Fibroblast of skin of left biceps (primary cell): ENCODE data around the gene LYZL2.
"Not testable (repeated sequence)": the region's sequence is repeated elsewhere in the genome, so short reads cannot be mapped to it uniquely, and the experiment has no call there.

ENCODE experiments used
- DNase-seq, 2 experiments: peaks; one replicate each; pipeline ENCODE4 v3.0.0-alpha.2; 2013; ENCODE audit warnings: low read depth in 2 of 2

Gene LYZL2

GRCh38 chr10:30639946-30640786 lies 10.6 kb upstream of the LYZL2 start:
- DNase-seq = no peak

GRCh38 chr10:30637881-30638467 lies 8.4 kb upstream of the LYZL2 start:
- peak; percentile 55 to 64 for DNase-seq

- DNase-seq = no peak
Measured at GRCh38 chr10:30631188-30631587, 1.6 kb upstream of the LYZL2 start.

- peak in 1 of 2 experiments; percentile 52 for DNase-seq
Measured at GRCh38 chr10:30630571-30630970, 1.0 kb upstream of the LYZL2 start.

GRCh38 chr10:30628576-30628975 lies 977 bp downstream of the LYZL2 start:
- DNase-seq = not testable (repeated sequence)

DNA sequence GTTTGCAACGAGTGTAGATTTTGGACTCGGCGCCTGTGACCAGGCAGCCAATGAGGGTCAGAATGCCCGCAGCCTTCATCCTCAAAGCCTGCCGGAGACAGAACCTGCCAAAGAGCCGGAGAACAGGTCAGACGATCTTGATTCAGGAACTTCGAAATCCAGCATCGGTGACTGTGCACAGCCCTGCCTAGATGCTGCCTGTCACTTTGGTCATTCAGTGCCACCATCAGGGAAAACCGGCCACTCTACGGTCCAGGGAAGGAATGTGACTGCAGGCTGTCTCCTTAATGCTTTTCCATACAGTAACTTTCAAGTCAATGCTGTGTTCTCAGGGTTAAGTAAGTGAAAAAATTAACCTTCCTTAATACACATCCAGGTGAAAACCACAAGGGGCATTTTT lies 2.7 kb downstream of the LYZL2 start:
- not testable (repeated sequence) for DNase-seq

DNA sequence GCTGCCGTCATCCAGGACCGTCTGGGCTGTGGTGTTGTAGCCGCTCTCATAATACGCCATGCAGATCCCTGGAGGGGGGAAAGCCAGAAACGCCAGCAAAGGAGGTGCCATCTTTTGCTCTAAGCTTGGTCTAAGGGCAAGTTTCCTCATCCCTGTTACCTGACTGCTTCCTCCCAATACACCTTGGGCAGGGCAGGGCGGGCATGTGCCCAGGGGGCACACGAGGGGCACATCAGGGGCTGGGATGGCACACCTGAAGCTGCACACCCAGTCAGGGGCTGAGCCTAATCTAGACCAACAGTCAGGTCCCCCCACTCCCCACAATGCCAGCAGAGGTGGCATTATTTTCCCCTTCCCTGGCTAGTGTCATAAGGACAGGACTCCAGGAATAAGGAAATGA lies 3.4 kb downstream of the LYZL2 start:
- DNase-seq = not testable (repeated sequence)

DNA sequence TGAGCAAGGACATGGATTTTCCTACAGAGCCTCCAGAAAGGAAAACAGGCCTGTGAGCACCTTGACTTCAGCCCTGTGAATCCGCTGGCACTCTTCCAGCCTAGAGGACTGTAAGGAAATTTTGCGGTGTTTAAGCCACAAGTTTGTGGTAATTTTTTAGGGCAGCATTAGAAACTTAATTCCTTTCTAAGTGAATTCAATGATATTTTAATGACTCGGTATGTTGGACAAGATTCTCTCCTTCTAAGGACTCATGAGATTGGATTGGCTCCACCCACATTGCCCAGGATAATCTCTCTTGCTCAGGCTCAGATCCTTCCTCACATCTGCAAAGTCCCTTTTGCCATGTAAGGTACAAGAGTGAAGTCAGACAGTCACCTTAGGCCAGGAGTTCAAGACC lies 4.5 kb downstream of the LYZL2 start:
- DNase-seq = peak in 1 of 2 experiments; percentile 29

DNA sequence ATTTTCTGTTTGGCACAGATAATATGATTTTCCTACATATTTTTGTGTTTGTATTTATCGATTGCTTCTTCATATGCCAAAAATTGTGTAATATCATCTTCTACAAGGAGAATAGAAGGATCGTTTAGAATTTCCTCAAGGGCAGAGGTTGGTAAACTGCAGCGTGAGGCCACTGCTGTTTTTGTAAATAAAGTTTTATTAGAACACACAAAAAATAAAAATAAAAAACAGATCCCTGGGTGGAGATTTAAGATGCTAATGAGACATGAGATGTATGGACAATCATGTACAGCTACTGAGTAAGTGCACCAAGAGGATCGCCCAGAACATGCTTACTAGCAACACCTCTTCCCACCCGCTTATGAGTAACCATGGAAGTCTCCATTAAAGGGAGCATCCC lies 9.6 kb downstream of the LYZL2 start:
- no peak for DNase-seq

DNA sequence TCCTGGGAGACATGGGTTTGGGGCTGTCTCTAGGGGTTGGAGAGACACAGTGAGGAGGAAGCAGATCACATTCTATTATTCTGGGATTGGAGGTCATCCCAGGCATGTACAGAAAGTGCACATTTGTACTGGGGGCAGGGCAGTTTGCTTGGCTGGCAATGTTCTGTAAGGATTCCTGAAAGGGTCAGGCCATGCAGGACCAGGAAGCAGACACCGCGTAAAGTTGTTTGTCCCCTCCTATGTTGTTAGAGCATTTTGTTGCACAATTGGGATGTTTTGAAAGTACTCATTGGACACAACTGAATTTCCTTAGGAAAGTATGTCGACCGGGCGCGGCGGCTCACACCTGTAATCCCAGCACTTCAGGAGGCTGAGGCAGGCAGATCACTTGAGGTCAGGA lies 12.5 kb downstream of the LYZL2 start:
- DNase-seq = no peak

- not testable (repeated sequence) for DNase-seq
Measured at GRCh38 chr10:30611041-30611440, 18.5 kb downstream of the LYZL2 start.

DNA sequence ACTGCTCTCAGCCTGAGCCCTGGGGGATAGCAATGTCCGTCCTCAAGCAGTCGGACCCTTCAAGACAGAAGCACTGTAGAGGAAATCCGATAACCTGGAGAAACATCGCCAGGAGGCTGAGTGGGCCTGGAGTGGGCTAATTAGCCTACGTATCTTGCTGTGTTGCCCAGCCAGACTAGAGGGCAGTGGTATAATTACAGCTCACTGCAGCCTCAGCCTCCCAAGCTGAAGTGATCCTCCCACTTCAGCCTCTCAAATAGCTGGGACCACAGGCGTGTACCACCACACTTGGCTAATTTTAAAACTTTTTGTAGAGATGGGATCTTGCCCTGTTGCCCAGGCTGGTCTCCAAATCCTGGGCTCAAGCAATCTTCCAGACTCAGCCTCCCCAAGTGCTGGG lies 21.7 kb downstream of the LYZL2 start:
- DNase-seq = no peak

DNA sequence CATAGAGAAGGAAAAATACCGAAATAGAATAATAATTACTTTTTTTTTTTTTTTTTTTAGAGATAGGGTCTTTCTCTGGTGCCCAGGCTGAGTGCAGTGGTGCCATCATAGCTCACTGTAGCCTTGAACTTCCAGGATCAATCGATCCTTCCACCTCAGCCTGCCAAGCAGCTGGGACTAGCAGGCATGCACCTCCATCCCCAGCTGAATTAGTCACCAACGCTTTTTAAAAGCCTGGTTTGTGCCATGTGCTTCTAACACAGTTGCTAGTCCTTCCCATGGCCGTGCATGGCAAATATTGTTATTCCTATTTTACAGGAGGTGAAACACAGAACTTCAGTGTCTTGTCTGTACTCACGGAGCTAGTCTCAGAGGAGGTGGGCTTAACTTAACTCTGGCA lies 23.2 kb downstream of the LYZL2 start:
- DNase-seq = no peak

GRCh38 chr10:30605341-30606121 lies 24.0 kb downstream of the LYZL2 start:
- DNase-seq = not testable (repeated sequence)

DNA sequence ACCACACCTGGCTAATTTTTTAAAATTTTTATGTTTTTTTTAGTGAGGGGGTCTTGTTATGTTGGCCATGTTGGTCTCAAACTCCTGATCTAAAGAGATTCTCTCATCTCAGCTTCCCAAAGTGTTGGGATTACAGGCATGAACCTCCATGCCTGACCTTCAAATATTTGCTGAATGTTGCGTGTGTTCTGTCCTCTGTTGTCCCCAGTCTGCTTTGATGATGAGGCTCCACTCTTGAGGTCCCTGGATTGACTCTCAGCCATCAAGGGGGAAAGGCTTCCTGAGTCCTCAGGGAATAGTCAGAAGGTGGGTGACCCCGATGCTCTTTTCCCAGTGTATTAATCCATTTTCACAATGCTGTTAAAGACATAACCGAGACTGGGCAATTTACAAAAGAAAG lies 26.0 kb downstream of the LYZL2 start:
- no peak for DNase-seq

DNA sequence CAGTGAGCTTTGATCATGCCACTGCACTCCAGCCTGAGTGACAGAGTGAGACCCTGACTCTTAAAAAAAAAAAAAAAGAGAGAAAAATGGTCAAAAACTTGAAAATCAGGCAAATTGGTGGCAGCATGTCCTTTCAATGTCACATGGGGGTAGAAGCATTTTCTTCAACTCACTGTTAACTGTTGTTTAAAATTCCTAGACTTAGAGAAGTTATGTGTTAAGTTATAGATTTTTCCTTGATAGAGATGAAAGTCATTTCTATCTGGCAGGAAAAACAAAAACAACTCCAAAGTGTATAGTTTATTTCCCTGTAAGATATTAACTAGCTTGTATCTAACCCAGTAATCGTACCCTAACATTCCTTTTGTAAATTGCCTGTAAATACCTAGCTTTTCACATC lies 26.8 kb downstream of the LYZL2 start:
- DNase-seq = no peak

DNA sequence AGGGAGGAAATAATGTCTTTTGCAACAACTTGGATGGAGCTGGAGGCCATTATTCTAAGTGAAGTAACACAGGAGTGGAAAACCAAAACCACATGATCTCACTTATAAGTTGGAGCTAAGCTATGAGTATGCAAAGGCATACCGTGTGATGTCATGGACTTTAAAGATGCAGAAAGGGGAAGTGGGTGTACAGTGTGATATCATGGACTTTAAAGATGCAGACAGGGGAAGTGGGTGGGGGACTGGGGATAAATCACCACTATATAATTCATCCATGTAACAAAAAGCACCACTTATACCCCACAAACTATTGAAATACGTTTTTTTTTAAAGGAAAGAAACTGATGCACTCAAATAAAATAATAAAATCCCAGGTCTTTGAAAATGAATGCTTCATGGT lies 29.5 kb downstream of the LYZL2 start:
- no peak for DNase-seq

- DNase-seq = no peak
Measured at GRCh38 chr10:30598105-30598776, 31.3 kb downstream of the LYZL2 start.

DNA sequence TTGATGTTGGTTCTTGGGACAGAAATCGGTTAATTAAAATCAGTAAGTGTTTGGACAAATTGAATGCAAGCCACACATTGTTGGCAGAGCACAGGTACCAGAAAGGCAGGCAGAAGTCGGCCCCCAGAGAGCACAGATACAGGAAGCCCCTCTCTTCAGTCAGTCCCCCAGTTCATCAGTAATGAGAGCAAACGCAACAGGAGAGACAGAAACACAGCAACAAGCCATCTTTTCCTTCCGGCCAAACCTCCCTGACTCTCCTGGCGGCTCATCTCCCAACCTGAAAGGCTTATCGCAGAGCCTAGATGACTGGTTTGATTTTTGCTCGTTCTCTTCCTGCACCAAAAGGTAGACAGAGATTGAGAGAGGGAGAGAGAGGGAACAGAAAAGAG lies 32.1 kb downstream of the LYZL2 start:
- DNase-seq = not testable (repeated sequence)

GRCh38 chr10:30596493-30597432 lies 32.8 kb downstream of the LYZL2 start:
- DNase-seq = not testable (repeated sequence)

DNA sequence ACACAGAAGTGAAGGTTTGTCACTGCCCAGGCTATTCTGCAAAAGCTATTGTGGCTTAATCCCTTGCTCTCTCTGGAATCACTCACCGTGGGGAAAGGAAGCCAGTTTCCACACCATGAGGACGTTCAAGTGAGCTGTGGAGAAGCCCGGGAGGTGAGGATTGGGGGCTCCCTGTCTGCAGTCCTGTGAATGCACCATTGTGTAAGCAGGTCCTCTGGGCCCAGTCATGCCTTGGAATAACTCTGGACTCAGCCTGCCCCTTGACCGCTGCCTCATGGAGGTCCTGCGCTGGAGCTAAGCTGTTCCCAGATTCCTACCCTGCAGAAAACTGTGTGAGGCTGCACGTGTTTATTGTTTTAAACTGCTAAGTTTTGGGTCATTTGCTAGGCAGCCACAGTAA lies 33.5 kb downstream of the LYZL2 start:
- no peak for DNase-seq
